ENCODE measurements around the gene NUDT3. TPM values are rescaled to one million over a fixed set of nuclear protein-coding genes. Genes with fewer than 3 reads are reported as not detected.
"Not testable (repeated sequence)": the region's sequence is repeated elsewhere in the genome, so short reads cannot be mapped to it uniquely, and the experiment has no call there.

The NUDT3 gene
- total RNA-seq, 1 experiment from 2014 or later: 25.2 TPM

GRCh38 chr6:34412016-34412415 is 19.5 kb upstream of the NUDT3 start:
- Histone ChIP-seq H3K9ac (ENCODE audit: low read length) (no peak overlapping the region), H3K9me3 (ENCODE audit: control insufficient read depth in 1 of 2, insufficient read depth in 1 of 2, low read depth in 1 of 2, low read length in 2 of 2) (no peaks in the 10 kb centered on the region), H4K20me1 (ENCODE audit: insufficient read depth) (peaks cover 12% of the 10 kb centered on the region; the same call in 1 of the 2 replicates), H3K27ac (ENCODE audit: low read depth, low read length) (no peak overlapping the region), H3K79me2 (ENCODE audit: insufficient read depth, low read length) (no peaks in the 10 kb centered on the region), H3K4me3 (replicated peaks in 1 of 2; ENCODE audit: low read depth in 1 of 2, low read length in 2 of 2) (no peak overlapping the region), H3K36me3 (ENCODE audit: control insufficient read depth in 1 of 2, insufficient read depth in 2 of 2, low read length in 2 of 2) (peaks cover 0 to 12% of the 10 kb centered on the region in 2 experiments; a peak in 3 of 4 replicates), H2AFZ (ENCODE audit: low read depth, low read length, poor library complexity, severe bottlenecking) (no peak overlapping the region), H3K9me2 (ENCODE audit: insufficient read depth) (no peaks in the 10 kb centered on the region), H3K4me1 (ENCODE audit: control insufficient read depth in 1 of 2, insufficient read depth in 2 of 2, low read length in 2 of 2) (peaks cover 18 to 46% of the 10 kb centered on the region in 2 experiments), H3K4me2 (ENCODE audit: low read length) (no peak overlapping the region), H3K27me3 (ENCODE audit: insufficient read depth, low read length) (no peaks in the 10 kb centered on the region)
- TF ChIP-seq YY1 (IDR thresholded peaks at IDR 0.05; ENCODE audit: extremely low read depth, insufficient replicate concordance, low read depth, low read length) (no peak), FOSL1 (IDR thresholded peaks at IDR 0.05; ENCODE audit: low read depth) (no peak), TCF7L2 (IDR thresholded peaks at IDR 0.05; ENCODE audit: borderline replicate concordance, extremely low read depth, insufficient read depth, insufficient read length) (no peak), CEBPB (IDR thresholded peaks at IDR 0.05; ENCODE audit: low read depth) (no peak), RAD21 (IDR thresholded peaks at IDR 0.05; ENCODE audit: low read depth) (no peak), POLR2AphosphoS5 (IDR thresholded peaks at IDR 0.05; ENCODE audit: low read depth, low read length) (no peak), CBX3 (IDR thresholded peaks at IDR 0.05; ENCODE audit: low read depth) (no peak), ATF3 (IDR thresholded peaks at IDR 0.05) (no peak), EGR1 (IDR thresholded peaks at IDR 0.05; ENCODE audit: low read depth) (no peak), REST (IDR thresholded peaks at IDR 0.05; ENCODE audit: low read depth) (no peak)
- no peak for DNase-seq (ENCODE audit: low read depth, low spot score)
- ATAC-seq: no peak
- ChIA-PET RAD21 (ENCODE audit: low non-redundant PET in 1 of 2, low total read pairs in 2 of 2, uncharacterized antibody in 2 of 2, unreplicated experiment in 2 of 2) (no interaction called here), POLR2A (no interaction called here), CTCF (interaction anchor here (2.3 kb wide), 1 partner anchor 162 kb away, joined by 11 read pairs; no protein-coding TSS in a partner anchor)
- intact Hi-C loops (cut with micrococcal nuclease): no loop called here
- BruUV-seq (replicated peaks): no TSS peak

- RAD21 ChIA-PET (ENCODE audit: low non-redundant PET in 1 of 2, low total read pairs in 2 of 2, uncharacterized antibody in 2 of 2, unreplicated experiment in 2 of 2); H4K20me1 ChIP-seq (ENCODE audit: insufficient read depth); H3K79me2 ChIP-seq (ENCODE audit: insufficient read depth, low read length); H3K36me3 ChIP-seq (ENCODE audit: control insufficient read depth in 1 of 2, insufficient read depth in 2 of 2, low read length in 2 of 2); H3K9ac ChIP-seq (ENCODE audit: low read length); BruUV-seq (replicated peaks); H3K9me3 ChIP-seq (ENCODE audit: control insufficient read depth in 1 of 2, insufficient read depth in 1 of 2, low read depth in 1 of 2, low read length in 2 of 2); CTCF ChIA-PET; DNase-seq (ENCODE audit: low read depth, low spot score); ATAC-seq; H3K4me2 ChIP-seq (ENCODE audit: low read length); H3K9me2 ChIP-seq (ENCODE audit: insufficient read depth); intact Hi-C loops (cut with micrococcal nuclease); H2AFZ ChIP-seq (ENCODE audit: low read depth, low read length, poor library complexity, severe bottlenecking); H3K27ac ChIP-seq (ENCODE audit: low read depth, low read length); H3K4me3 ChIP-seq (replicated peaks in 1 of 2; ENCODE audit: low read depth in 1 of 2, low read length in 2 of 2); H3K27me3 ChIP-seq (ENCODE audit: insufficient read depth, low read length): not testable (repeated sequence)
- POLR2A ChIA-PET: interaction anchor here (0.6 kb wide), 1 partner anchor 204 kb away, joined by 5 read pairs; no protein-coding TSS in a partner anchor
- H3K4me1 ChIP-seq (ENCODE audit: control insufficient read depth in 1 of 2, insufficient read depth in 2 of 2, low read length in 2 of 2): peaks cover 18 to 25% of the 10 kb centered on the region in 2 experiments
Observed at GRCh38 chr6:34407915-34408314, 15.4 kb upstream of the NUDT3 start.

Data from HCT116 (cell line).